NCI-H526 (cell line): ENCODE measurements around the gene TMSB4X.
A peak's percentile ranks its signal among the peaks of the same experiment; 100 is the strongest.
"Not testable (repeated sequence)": the region's sequence is repeated elsewhere in the genome, so short reads cannot be mapped to it uniquely, and the experiment has no call there.

Source experiments
- DNase-seq, 2 experiments: peaks; one replicate each; lab custom pipeline; 2025; lab: John Stamatoyannopoulos, UW

TMSB4X gene

DNA sequence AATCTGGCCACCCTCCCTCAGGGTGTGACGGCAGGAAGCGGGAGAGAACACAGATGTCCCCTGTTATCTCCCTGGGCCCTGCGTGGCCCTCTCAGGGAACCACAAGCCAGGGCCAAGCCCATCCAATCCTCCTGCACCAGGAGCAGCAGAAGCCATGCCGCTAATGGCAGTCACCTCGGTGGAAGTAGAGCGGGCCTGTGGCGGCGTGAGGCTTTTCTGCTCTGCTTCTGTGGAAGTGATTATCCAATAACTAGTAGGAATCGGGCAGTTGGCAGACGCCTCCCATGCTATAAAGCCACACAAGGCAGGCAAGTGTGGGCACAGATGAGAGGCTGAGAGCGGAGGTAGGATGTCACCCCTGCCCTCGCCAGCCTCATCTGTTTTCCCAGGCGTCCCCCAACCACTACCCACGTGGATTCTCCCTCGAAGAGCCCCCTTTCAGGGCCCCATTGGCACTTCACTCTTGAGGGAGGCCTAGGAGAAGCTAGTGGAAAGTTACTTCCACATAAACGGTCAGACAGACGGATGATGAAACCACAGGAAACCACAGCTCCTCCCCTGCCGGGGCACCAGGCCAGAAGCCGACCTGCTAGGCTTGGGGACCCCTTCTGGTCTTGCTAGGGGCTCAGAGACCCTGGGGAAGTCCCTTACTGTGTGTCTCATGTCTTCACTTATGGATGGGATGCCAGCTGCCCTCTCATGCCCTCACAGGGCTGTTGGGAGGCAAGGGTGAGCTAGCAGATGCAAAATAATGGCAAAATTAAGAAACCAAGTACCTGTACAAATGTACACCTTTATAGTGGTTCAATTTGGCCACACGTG lies 18.8 kb upstream of the TMSB4X start:
- no peak for DNase-seq

DNA sequence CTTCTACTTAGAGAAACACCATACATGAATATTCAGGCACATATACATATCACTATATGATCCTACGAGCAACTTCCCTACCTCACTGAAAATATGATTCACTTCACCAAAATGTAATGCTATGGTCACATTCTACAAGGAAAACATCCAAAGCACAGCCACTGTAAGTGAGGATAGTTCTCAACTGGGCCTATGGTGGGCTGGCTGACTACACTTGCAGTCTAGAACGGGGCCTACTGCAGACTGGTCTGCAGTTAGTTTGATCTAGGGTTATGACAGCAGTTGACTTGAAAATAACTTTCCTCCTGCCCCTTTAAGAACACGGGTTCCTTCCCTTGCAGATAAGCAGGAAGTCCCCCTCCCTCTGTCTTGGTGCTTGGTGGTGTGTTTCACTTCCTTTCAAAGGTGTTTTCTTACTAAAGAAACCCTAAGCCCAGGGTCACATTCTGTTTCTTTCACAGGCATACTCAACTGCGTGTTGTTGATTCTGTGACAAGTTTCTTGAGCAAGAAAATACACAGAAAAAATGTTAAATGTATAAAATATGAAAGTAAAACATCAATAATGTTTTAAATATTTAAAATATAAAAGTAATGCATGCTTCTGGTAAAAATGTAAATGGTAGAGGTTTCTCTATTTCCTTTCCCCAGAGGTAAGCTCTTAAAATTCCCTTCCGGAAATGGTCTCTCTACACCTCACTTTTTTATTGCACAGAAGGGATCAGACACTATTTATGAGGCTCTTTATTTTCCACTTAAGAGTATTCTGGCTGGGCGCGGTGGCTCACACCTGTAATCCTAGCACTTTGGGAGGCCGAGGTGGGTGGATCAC lies 18.0 kb upstream of the TMSB4X start:
- no peak for DNase-seq

DNA sequence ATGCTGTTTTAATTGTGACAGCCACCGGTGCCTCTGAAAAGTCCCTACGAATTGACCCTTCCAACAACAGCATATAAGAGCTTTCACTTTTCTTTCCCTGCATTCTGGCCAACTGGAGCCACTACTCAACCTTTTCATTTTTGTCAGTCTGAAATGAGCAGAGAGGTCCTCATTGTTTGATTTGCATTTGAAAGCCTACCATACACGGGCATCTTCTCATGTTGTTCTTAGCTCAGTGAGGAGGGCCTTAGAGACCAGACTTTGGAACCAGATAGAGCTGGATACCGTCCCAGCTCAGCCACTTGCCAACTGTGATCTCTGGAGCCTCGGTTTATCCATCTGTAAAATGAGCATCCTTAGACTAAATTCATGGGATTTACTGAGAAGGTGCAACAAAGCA lies 16.9 kb upstream of the TMSB4X start:
- DNase-seq, result no peak

DNA sequence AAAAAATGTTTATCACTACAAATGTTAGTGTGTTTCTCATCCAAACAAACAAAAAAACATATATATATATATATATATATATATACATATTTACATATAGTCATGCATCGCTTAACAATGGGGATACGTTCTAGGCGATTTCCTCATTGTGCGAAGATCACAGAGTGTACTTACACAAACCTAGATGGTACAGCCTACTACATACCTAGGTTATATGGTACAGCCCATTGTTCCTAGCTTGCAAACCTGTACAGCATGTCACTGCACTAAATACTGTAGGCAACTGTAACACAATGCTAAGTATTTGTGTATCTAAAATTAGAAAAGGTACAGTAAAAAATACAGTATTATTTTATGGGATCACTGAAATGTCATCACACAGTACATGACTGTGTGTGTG lies 16.4 kb upstream of the TMSB4X start:
- DNase-seq, result no peak

- DNase-seq, result no peak
These were observed 13.7 kb upstream of the TMSB4X start for GRCh38 chrX:12961196-12961718.

GRCh38 chrX:12962041-12962504 lies 12.8 kb upstream of the TMSB4X start:
- no peak for DNase-seq

DNA sequence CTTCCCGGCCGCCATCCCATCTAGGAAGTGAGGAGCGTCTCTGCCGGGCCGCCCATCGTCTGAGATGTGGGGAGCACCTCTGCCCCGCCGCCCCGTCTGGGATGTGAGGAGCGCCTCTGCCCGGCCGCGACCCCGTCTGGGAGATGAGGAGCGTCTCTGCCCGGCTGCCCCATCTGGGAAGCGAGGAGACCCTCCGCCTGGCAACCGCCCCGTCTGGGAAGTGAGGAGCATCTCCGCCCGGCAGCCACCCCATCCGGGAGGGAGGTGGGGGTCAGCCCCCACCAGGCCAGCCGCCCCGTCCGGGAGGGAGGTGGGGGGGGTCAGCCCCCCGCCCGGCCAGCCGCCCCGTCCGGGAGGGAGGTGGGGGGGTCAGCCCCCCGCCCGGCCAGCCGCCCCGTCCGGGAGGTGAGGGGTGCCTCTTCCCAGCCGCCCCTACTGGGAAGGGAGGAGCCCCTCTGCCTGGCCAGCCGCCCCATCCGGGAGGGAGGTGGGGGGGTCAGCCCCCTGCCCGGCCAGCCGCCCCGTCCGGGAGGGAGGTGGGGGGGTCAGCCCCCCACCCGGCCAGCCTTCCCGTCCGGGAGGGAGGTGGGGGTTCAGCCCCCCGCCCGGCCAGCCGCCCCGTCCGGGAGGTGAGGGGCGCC lies 11.6 kb upstream of the TMSB4X start:
- not testable (repeated sequence) for DNase-seq

DNA sequence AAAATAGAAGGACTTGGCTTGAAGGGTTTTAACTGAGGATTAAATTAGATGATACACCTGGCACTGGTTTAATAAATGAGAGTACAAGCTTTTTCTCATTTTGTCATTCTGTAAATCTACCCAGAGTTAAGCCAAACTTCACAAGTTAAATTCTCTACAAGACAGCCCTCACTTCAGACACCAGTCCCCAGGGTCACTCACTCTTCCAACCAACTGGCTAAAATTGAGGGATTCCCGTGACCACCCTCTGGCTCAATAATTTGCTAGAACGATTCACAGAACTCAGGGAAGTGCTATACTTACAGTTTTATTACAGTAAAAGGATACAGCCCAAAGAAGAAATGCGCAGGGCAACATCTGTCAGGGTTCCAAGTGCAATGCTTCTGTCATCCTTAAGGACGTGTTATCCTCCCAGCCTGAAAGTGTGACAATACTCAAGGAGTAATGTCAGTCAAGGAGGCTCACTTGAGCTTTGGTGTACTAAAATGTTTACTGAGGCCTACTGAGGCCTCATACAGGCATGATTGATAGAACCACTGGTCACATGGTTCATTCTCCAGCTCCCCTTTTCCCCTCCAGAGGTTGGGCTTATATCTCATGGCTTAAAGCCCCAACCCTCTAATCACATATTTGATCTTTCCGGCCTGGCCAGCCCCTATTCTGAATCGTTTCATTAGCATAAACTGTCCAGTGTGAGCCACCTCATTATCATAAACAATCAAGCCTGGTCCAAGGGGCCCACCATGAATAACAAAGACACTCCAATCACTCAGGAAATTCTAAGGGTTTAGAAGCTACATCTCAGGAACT lies 9.6 kb upstream of the TMSB4X start:
- no peak for DNase-seq

GRCh38 chrX:12966151-12966550 lies 8.8 kb upstream of the TMSB4X start:
- no peak for DNase-seq

DNA sequence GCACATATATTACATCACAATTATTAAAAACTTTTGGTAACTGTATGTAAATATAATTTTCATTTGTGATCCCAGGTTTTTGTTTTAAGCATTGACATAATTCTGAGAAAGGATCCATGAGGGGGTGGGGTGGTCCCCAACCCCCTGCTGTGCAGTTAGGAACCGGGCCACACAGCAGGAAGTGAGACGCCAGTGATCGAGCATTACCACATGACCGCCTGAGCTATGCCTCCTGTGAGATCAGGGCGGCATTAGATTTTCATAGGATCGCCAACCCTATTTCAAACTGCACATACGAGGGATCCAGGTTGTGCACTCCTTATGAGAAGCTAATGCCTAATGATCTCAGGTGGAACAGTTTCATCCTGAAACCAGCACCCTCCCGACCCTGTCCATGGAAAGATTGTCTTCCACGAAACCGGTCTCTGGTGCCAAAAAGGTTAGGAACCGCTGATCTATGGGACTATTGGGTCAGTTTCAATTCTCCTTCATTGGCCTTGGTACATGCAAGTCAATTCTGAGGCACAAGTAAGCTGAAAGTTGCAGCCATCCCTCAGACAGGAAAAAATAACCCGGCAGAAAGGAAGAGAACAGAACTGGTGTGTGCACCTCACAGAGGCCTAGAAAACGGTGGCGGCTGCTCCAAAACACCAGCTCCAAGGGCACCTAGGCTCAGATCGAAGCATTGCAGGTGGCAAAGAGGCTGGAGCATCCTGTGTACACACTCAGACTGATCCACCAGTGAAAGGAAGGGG lies 7.0 kb upstream of the TMSB4X start:
- no peak for DNase-seq

DNA sequence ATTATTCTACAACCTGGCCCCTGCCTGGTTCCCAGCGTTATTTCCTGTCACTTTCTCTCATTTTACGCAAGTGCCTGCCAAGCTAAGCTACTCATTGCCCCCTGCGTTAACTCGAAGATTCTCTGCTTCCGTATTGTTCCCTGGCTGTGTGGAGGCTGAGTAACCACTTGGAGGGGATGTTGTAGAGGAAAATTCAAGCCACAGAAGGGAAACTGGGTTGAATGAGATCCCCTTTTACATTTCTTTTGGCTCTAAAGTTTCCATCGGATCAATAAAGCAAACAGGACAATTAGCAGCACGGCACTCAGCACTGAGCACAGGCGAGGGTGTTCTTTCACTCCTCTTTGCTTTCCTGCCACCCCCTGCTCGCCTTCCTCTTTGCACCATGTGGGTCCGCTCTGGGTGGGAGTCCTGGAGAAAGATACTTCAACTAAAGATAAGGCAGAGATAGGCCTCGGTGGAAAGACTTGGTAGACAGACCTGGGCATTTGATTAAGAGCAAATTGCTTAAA lies 4.2 kb upstream of the TMSB4X start:
- DNase-seq, result peak; percentile 4 to 5

GRCh38 chrX:12971282-12972003 lies 3.5 kb upstream of the TMSB4X start:
- no peak for DNase-seq

- DNase-seq, result no peak
These were observed 2.7 kb upstream of the TMSB4X start for GRCh38 chrX:12972243-12972642.

DNA sequence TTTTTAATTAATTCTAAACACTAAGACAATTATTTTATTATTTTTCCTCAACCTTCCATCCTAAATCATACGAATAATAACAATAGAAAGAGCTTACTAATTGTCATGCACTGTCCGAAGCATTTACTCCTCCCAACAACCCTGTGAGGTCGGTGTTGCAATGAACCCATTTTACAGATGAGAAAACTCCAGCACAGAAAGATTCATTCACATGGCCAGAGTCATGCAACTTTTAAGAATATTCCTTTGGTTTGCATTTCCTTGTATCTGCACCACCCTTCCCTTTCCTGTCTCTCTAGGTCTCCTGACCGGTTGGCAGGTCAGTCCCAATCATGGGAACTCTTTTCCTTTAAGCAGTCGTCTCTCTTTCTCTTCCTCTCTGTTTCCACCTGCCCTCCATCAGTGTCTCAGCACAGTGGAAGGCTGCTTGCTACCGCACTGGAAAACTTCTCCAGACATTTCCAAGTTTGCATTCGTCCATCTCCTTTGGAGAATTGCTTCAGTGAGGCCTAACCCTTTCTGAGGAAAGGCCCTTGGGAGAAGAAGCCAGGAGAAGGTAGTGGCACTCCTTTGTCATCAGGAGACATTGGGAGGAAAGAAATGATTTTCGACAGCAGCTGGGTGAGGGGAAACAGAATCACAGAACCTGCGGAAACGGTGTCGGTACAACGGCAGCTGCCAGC lies 1.9 kb upstream of the TMSB4X start:
- DNase-seq, result no peak

DNA sequence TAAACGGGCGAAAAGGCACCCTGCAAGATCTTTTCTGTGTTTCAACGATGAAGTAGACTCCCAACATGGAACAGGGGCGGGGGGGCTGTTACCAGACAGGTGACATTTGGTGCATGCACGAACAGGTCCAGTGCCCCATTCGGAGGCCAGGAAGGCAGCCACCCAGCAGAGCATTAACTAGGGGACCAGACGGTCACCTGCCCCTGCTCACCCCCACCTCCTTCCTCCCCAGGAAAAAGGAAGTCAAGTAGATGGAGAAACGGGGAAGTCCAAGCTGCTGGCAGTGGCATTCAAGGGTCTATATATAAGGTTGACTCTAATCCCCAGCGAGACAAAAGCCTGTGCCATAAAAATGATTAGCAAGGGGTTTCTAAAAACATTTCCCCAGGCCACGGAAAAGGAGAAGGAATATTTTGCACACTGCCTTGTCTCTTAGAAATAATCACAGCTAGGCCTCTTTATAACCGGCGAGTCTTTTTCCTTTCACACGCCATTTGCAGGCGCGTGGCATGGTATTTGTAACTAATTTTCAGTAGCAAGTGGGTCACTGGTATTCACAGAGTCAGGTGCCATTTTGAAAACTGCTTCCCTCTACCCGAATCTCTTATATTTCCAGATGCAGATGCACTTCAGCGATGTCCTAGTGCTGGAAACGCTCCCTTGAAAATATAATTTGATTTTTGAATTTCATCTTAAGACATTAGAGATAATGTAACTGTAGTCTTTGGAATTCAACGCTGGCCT lies 1.2 kb upstream of the TMSB4X start:
- no peak for DNase-seq

DNA sequence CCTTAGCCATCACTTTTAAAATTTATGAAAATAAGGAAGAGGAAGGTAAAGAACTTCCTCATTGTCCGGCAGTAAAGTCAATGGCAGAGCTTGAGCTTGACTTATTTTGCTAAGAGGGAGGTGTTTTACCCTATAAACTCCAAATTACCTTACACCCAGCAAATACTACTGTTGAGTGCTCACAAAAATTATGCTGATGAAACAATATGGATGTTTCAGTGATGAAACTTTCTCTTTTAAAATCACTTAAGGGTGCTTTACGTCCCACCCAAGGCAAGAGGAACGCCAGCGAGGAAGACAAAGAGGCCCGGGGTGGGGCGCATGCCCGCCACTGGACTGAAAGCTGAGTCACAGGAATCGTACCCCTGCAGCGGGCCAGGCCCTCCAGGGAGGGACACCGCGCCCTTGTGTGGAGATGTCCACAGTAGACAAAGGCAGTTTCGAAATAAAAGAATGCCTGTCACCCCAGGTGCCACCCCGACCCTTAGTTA lies 560 bp upstream of the TMSB4X start:
- DNase-seq, result no peak

GRCh38 chrX:12975670-12975965 lies 708 bp downstream of the TMSB4X start:
- no peak for DNase-seq

GRCh38 chrX:12975991-12976558 lies 1.2 kb downstream of the TMSB4X start:
- DNase-seq, result peak in 1 of 2 experiments; percentile 72
